IMR-90 (cell line): ENCODE results near the gene SPATA32. TPM values are rescaled to one million over a fixed set of nuclear protein-coding genes. Genes with fewer than 3 reads are reported as not detected.

Experiments
- ATAC-seq: fragments of 200-7000 bp; cut with Tn5 transposase; 2 replicates; pipeline ENCODE4 v1.9.1; 2020; ENCODE audit warnings: low read depth, mild to moderate bottlenecking, moderate library complexity
- BruUV-seq: library from RNA; stranded (reverse); fragments of 400-500 nt; replicated peaks from 2 replicates; lab custom pipeline; 2021; lab: Mats Ljungman, UMichigan
- CTCF ChIA-PET: fragments of 300-600 bp; formaldehyde crosslinking; extraction: SDS; loops from one replicate; lab custom pipeline; 2021; ENCODE audit warnings: antibody characterized with exemption; lab: Yijun Ruan, JAX
- POLR2A ChIA-PET: fragments of 300-600 bp; sonication (Branson Sonifier 250); formaldehyde crosslinking; loops from one replicate; lab custom pipeline; 2022; ENCODE audit warnings: antibody characterized with exemption; ENCODE audit not compliant: unreplicated experiment; lab: Charles Lee
- DNase-seq: peaks from one replicate; pipeline ENCODE4 v3.0.0; 2013
- H2AFZ ChIP-seq: replicated peaks from 2 replicates; pipeline ENCODE3; 2013; ENCODE audit warnings: low read length, mild to moderate bottlenecking; ENCODE audit not compliant: poor library complexity
- H2AK5ac ChIP-seq: 2 replicates; pipeline ENCODE4 v1.6.1; 2013; ENCODE audit warnings: low read depth, low read length, inconsistent platforms
- H2AK9ac ChIP-seq: replicated peaks from 2 replicates; pipeline ENCODE3; 2013; ENCODE audit warnings: mild to moderate bottlenecking, low read depth, low read length, moderate library complexity; ENCODE audit not compliant: poor library complexity
- H2BK120ac ChIP-seq: 2 replicates; pipeline ENCODE4 v1.6.1; 2013; ENCODE audit warnings: low read depth, low read length, inconsistent platforms
- H2BK15ac ChIP-seq: 3 replicates; pipeline ENCODE4 v1.6.1; 2013; ENCODE audit warnings: low read depth, low read length, inconsistent platforms
- H2BK20ac ChIP-seq: 2 replicates; pipeline ENCODE4 v1.6.1; 2013; ENCODE audit warnings: low read depth, mild to moderate bottlenecking, inconsistent platforms, low read length, moderate library complexity
- H2BK5ac ChIP-seq: 2 replicates; pipeline ENCODE4 v1.6.1; 2013; ENCODE audit warnings: mild to moderate bottlenecking, low read depth, low read length, inconsistent platforms; ENCODE audit not compliant: poor library complexity, severe bottlenecking
- H3K14ac ChIP-seq: replicated peaks from 2 replicates; pipeline ENCODE4 v1.6.1; 2013; ENCODE audit warnings: low read depth, low read length, inconsistent platforms
- H3K18ac ChIP-seq: 2 replicates; pipeline ENCODE4 v1.6.1; 2013; ENCODE audit warnings: low read depth, low read length, control low read depth
- H3K23ac ChIP-seq: 2 replicates; pipeline ENCODE4 v1.6.1; 2013; ENCODE audit warnings: low read depth, low read length, inconsistent platforms
- H3K27ac ChIP-seq: 2 replicates; pipeline ENCODE4 v1.5.1; 2013; ENCODE audit warnings: mild to moderate bottlenecking, control low read depth, low read length; ENCODE audit not compliant: insufficient read depth
- H3K27me3 ChIP-seq: 2 replicates; pipeline ENCODE4 v1.6.1; 2013; ENCODE audit warnings: low read length; ENCODE audit not compliant: control insufficient read depth, insufficient read depth
- H3K36me3 ChIP-seq: 2 replicates; pipeline ENCODE4 v1.6.1; 2013; ENCODE audit warnings: low read length, mixed read lengths; ENCODE audit not compliant: control insufficient read depth, insufficient read depth
- H3K4ac ChIP-seq: 2 replicates; pipeline ENCODE4 v1.6.1; 2013; ENCODE audit warnings: low read depth, low read length, inconsistent platforms
- H3K4me1 ChIP-seq: 2 replicates; pipeline ENCODE4 v1.6.1; 2013; ENCODE audit warnings: low read length, mixed read lengths; ENCODE audit not compliant: control insufficient read depth, insufficient read depth
- H3K4me2 ChIP-seq: 2 replicates; pipeline ENCODE4 v1.6.1; 2013; ENCODE audit warnings: low read depth, mild to moderate bottlenecking, control low read depth, low read length, moderate library complexity
- H3K4me3 ChIP-seq: 2 replicates; pipeline ENCODE4 v1.5.1; 2013; ENCODE audit warnings: low read depth, mild to moderate bottlenecking, control low read depth, low read length, moderate library complexity; ENCODE audit not compliant: insufficient read depth
- H3K56ac ChIP-seq: 2 replicates; pipeline ENCODE4 v1.6.1; 2013; ENCODE audit warnings: low read length, inconsistent platforms; ENCODE audit not compliant: insufficient read depth; ENCODE audit errors: extremely low read depth
- H3K79me1 ChIP-seq, 2 experiments: 2 replicates each; pipeline ENCODE4 v1.6.1; 2013; ENCODE audit warnings: low read length in 2 of 2, inconsistent platforms in 1 of 2, low read depth in 1 of 2
- H3K9ac ChIP-seq: 2 replicates; pipeline ENCODE4 v1.6.1; 2013; ENCODE audit warnings: low read depth, low read length, control low read depth
- H3K9me1 ChIP-seq: 2 replicates; pipeline ENCODE4 v1.6.1; 2013; ENCODE audit warnings: low read length, inconsistent platforms; ENCODE audit not compliant: insufficient read depth
- H3K9me3 ChIP-seq: 2 replicates; pipeline ENCODE4 v1.6.1; 2013; ENCODE audit warnings: low read length; ENCODE audit not compliant: control insufficient read depth, insufficient read depth
- H4K20me1 ChIP-seq: 2 replicates; pipeline ENCODE4 v1.6.1; 2013; ENCODE audit warnings: low read length, inconsistent platforms; ENCODE audit not compliant: insufficient read depth
- H4K5ac ChIP-seq: 2 replicates; pipeline ENCODE4 v1.6.1; 2013; ENCODE audit warnings: mild to moderate bottlenecking, low read depth, low read length, control low read depth
- H4K8ac ChIP-seq, 2 experiments: 2 replicates each; pipeline ENCODE4 v1.6.1; 2013; ENCODE audit warnings: low read depth in 2 of 2, low read length in 2 of 2, control low read depth in 1 of 2, inconsistent platforms in 1 of 2
- H4K91ac ChIP-seq: 2 replicates; pipeline ENCODE4 v1.6.1; 2013; ENCODE audit warnings: low read depth, low read length, inconsistent platforms; ENCODE audit not compliant: insufficient read depth
- BHLHE40 ChIP-seq: fragments of 150-350 bp; IDR thresholded peaks from 2 replicates; pipeline ENCODE4 v1.6.1; 2016; ENCODE audit warnings: mild to moderate bottlenecking, low read depth, low read length
- CEBPB ChIP-seq: IDR thresholded peaks from 2 replicates; pipeline ENCODE4 v1.6.1; 2012; ENCODE audit warnings: low read depth, low read length, improper control_type of control experiment
- CHD1 ChIP-seq: IDR thresholded peaks from 2 replicates; pipeline ENCODE4 v1.6.1; 2012; ENCODE audit warnings: low read depth, low read length, improper control_type of control experiment
- CTCF ChIP-seq: conservative IDR thresholded peaks from 2 replicates; pipeline ENCODE4 v1.5.1; 2012; ENCODE audit warnings: mild to moderate bottlenecking, low read depth, low read length, improper control_type of control experiment
- FOS ChIP-seq: fragments of 150-350 bp; IDR thresholded peaks from 2 replicates; pipeline ENCODE4 v1.6.1; 2016; ENCODE audit warnings: low read depth, low read length
- MAFK ChIP-seq: IDR thresholded peaks from 2 replicates; pipeline ENCODE4 v1.6.1; 2012; ENCODE audit warnings: low read depth, low read length, improper control_type of control experiment
- MAZ ChIP-seq: IDR thresholded peaks from 2 replicates; pipeline ENCODE4 v1.6.1; 2012; ENCODE audit warnings: low read depth, mild to moderate bottlenecking, low read length, improper control_type of control experiment, moderate library complexity, borderline replicate concordance
- MXI1 ChIP-seq: IDR thresholded peaks from 2 replicates; pipeline ENCODE4 v1.6.1; 2012; ENCODE audit warnings: low read depth, mild to moderate bottlenecking, low read length, moderate library complexity, borderline replicate concordance
- NFE2L2 ChIP-seq: fragments of 150-350 bp; IDR thresholded peaks from 2 replicates; pipeline ENCODE4 v1.6.1; 2016; ENCODE audit warnings: low read depth, mild to moderate bottlenecking, low read length
- POLR2A ChIP-seq: IDR thresholded peaks from 2 replicates; pipeline ENCODE4 v1.6.1; 2012; ENCODE audit warnings: mild to moderate bottlenecking, low read depth, low read length
- RAD21 ChIP-seq: IDR thresholded peaks from 2 replicates; pipeline ENCODE4 v1.6.1; 2012; ENCODE audit warnings: low read length, improper control_type of control experiment
- RCOR1 ChIP-seq: IDR thresholded peaks from 2 replicates; pipeline ENCODE4 v1.6.1; 2012; ENCODE audit warnings: mild to moderate bottlenecking, low read length, improper control_type of control experiment; ENCODE audit not compliant: insufficient replicate concordance
- RFX5 ChIP-seq: IDR thresholded peaks from 2 replicates; pipeline ENCODE4 v1.8.0; 2012; ENCODE audit warnings: low read depth, mild to moderate bottlenecking, low read length, moderate library complexity
- SMC3 ChIP-seq: fragments of 150-350 bp; IDR thresholded peaks from 2 replicates; pipeline ENCODE4 v1.6.1; 2016; ENCODE audit warnings: low read depth, mild to moderate bottlenecking, antibody characterized with exemption, low read length, moderate library complexity
- USF2 ChIP-seq: fragments of 150-350 bp; IDR thresholded peaks from 2 replicates; pipeline ENCODE4 v1.6.1; 2017; ENCODE audit warnings: mild to moderate bottlenecking, antibody characterized with exemption, low read length, low read depth
- WGBS, 2 experiments: methylation state at CpG; one replicate each; pipeline versions ENCODE4 v1.1.5 to v1.1.7; 2013; ENCODE audit warnings: missing lambda C conversion rate in 2 of 2; ENCODE audit not compliant: insufficient read length in 1 of 2; ENCODE audit errors: extremely low coverage in 2 of 2; 5-methylcytosine and 5-hydroxymethylcytosine counted together
- dilution Hi-C: fragments of 300-500 bp; cut with HindIII; formaldehyde crosslinking; loops from one replicate; pipeline ENCODE4 v1.14.3; 2018; ENCODE audit warnings: low sequenced_read_pairs; ENCODE audit not compliant: unreplicated experiment
- in situ Hi-C: fragments of 300-500 bp; cut with MboI; formaldehyde crosslinking; loops from 3 replicates; pipeline ENCODE4 v1.14.3; 2019; ENCODE audit warnings: low sequenced_read_pairs, inconsistent platforms, mixed read lengths
- intact Hi-C: fragments of 100-400 bp; cut with micrococcal nuclease; formaldehyde crosslinking; loops from 2 replicates; pipeline ENCODE4 v1.10.0; 2022
- polyA plus RNA-seq, 3 experiments: library from polyadenylated mRNA; depleted of rRNA; stranded (reverse); fragments of >200 nt; gene quantifications; 2 replicates each; pipeline ENCODE4 v1.2.3, GENCODE V29; 2012; ENCODE audit warnings: low replicate concordance in 1 of 3
- total RNA-seq: library from RNA; depleted of rRNA; stranded (reverse); fragments of >200 nt; gene quantifications from 2 replicates; pipeline ENCODE4 v1.2.3, GENCODE V29; 2012
- TF ChIP-seq, protein P1 (sequence below): fragments of 150-350 bp; IDR thresholded peaks from 2 replicates; pipeline ENCODE4 v1.6.1; 2016; ENCODE audit warnings: low read depth, mild to moderate bottlenecking, low read length, moderate library complexity, borderline replicate concordance

SPATA32 gene
- total and polyA plus RNA-seq, 2 of the 4 experiments (the other 2 are of a cell fraction), result 0.18 TPM; not detected in 1

- Histone ChIP-seq H2AFZ (no peak overlapping the region), H4K5ac (no peak overlapping the region), H2BK120ac (no peak overlapping the region), H2AK5ac (no peak overlapping the region), H4K20me1 (peaks cover 8% of the 10 kb centered on the region), H3K4me2 (no peak overlapping the region), H3K36me3 (peaks cover 67% of the 10 kb centered on the region), H3K79me1 (peaks cover 3 to 5% of the 10 kb centered on the region in 2 experiments; a peak in 1 of 4 replicates), H3K18ac (no peak overlapping the region), H2BK20ac (no peak overlapping the region), H3K9ac (no peak overlapping the region), H3K23ac (no peak overlapping the region), H3K4ac (no peak overlapping the region), H3K27ac (no peak overlapping the region), H3K56ac (no peak overlapping the region), H3K9me1 (peaks cover 7% of the 10 kb centered on the region; the same call in 1 of the 2 replicates), H3K4me1 (peaks cover 8% of the 10 kb centered on the region), H4K8ac (no peak overlapping the region), H2BK15ac (no peak overlapping the region), H4K91ac (no peak overlapping the region), H3K9me3 (no peaks in the 10 kb centered on the region), H2AK9ac (peak overlapping the region; percentile 13), H2BK5ac (no peak overlapping the region), H3K27me3 (no peaks in the 10 kb centered on the region), H3K14ac (no peak overlapping the region), H3K4me3 (no peak overlapping the region)
- POLR2A ChIA-PET, result no interaction called here
- intact Hi-C loops, result no loop called here
- no peak for ATAC-seq
- CTCF ChIA-PET, result no interaction called here
- BruUV-seq, result no TSS peak
- WGBS, 2 experiments, result 100% methylated on average over 1 of the region's 7 CpGs; no CpG with 5 or more reads in 1 of the 2 experiments
- dilution Hi-C loops, result no loop called here
- in situ Hi-C loops, result no loop called here
- no peak for DNase-seq
- no peak for TF ChIP-seq RCOR1
- no peak for TF ChIP-seq USF2
- no peak for TF ChIP-seq NFE2L2
- TF ChIP-seq MAFK, result no peak
- no peak for TF ChIP-seq MXI1
- no peak for TF ChIP-seq FOS
- TF ChIP-seq MAZ, result no peak
- TF ChIP-seq CTCF, result no peak
- no peak for TF ChIP-seq RAD21
- TF ChIP-seq POLR2A, result no peak
- TF ChIP-seq BHLHE40, result no peak
- TF ChIP-seq CHD1, result no peak
- no peak for TF ChIP-seq SMC3
- TF ChIP-seq, protein P1, sequence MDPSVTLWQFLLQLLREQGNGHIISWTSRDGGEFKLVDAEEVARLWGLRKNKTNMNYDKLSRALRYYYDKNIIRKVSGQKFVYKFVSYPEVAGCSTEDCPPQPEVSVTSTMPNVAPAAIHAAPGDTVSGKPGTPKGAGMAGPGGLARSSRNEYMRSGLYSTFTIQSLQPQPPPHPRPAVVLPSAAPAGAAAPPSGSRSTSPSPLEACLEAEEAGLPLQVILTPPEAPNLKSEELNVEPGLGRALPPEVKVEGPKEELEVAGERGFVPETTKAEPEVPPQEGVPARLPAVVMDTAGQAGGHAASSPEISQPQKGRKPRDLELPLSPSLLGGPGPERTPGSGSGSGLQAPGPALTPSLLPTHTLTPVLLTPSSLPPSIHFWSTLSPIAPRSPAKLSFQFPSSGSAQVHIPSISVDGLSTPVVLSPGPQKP, result no peak
- no peak for TF ChIP-seq RFX5
- TF ChIP-seq CEBPB, result no peak
Measured at GRCh38 chr17:45269912-45270311, 8.0 kb upstream of the SPATA32 start.
